ENCODE measurements around the gene NRN1L. TPM values are rescaled to one million over a fixed set of nuclear protein-coding genes. Genes with fewer than 3 reads are reported as not detected.

NRN1L gene
- total RNA-seq, 1 donor from 2014 or later = 1.0 TPM

GRCh38 chr16:67924140-67924906 is 39.6 kb downstream of the NRN1L start:
- Mint-ChIP-seq H3K4me1 (ENCODE audit: low read depth, unreplicated experiment) (peaks cover 12% of the 10 kb centered on the region), H3K36me3 (ENCODE audit: unreplicated experiment) (no peaks in the 10 kb centered on the region), H3K9me3 (ENCODE audit: unreplicated experiment) (peaks cover 1% of the 10 kb centered on the region), H3K27ac (ENCODE audit: unreplicated experiment) (no peak overlapping the region), H3K4me3 (ENCODE audit: unreplicated experiment) (no peak overlapping the region), H3K27me3 (ENCODE audit: unreplicated experiment) (peaks cover 3% of the 10 kb centered on the region)
- no peak for TF ChIP-seq CTCF (IDR thresholded peaks at IDR 0.05; ENCODE audit: partially characterized antibody, unreplicated experiment)
- DNase-seq = no peak

GRCh38 chr16:67926181-67926750 is 41.6 kb downstream of the NRN1L start:
- H3K9me3 Mint-ChIP-seq (ENCODE audit: unreplicated experiment) = peaks cover 3% of the 10 kb centered on the region
- H3K27ac Mint-ChIP-seq (ENCODE audit: unreplicated experiment) = peak overlapping the region; percentile 73
- H3K4me3 Mint-ChIP-seq (ENCODE audit: unreplicated experiment) = peak overlapping the region; percentile 59
- no peaks in the 10 kb centered on the region for H3K36me3 Mint-ChIP-seq (ENCODE audit: unreplicated experiment)
- peak; percentile 44 for DNase-seq
- H3K4me1 Mint-ChIP-seq (ENCODE audit: low read depth, unreplicated experiment) = peaks cover 12% of the 10 kb centered on the region
- peak; percentile 21 for TF ChIP-seq CTCF (IDR thresholded peaks at IDR 0.05; ENCODE audit: partially characterized antibody, unreplicated experiment)
- H3K27me3 Mint-ChIP-seq (ENCODE audit: unreplicated experiment) = peaks cover 3% of the 10 kb centered on the region

- peaks cover 12% of the 10 kb centered on the region for H3K4me1 Mint-ChIP-seq (ENCODE audit: low read depth, unreplicated experiment)
- H3K4me3 Mint-ChIP-seq (ENCODE audit: unreplicated experiment) = no peak overlapping the region
- H3K9me3 Mint-ChIP-seq (ENCODE audit: unreplicated experiment) = peaks cover 3% of the 10 kb centered on the region
- peak overlapping the region; percentile 73 for H3K27ac Mint-ChIP-seq (ENCODE audit: unreplicated experiment)
- DNase-seq = no peak
- no peak for TF ChIP-seq CTCF (IDR thresholded peaks at IDR 0.05; ENCODE audit: partially characterized antibody, unreplicated experiment)
- H3K27me3 Mint-ChIP-seq (ENCODE audit: unreplicated experiment) = no peaks in the 10 kb centered on the region
- H3K36me3 Mint-ChIP-seq (ENCODE audit: unreplicated experiment) = no peaks in the 10 kb centered on the region
Measured at GRCh38 chr16:67927131-67927941, 42.7 kb downstream of the NRN1L start.

DNA sequence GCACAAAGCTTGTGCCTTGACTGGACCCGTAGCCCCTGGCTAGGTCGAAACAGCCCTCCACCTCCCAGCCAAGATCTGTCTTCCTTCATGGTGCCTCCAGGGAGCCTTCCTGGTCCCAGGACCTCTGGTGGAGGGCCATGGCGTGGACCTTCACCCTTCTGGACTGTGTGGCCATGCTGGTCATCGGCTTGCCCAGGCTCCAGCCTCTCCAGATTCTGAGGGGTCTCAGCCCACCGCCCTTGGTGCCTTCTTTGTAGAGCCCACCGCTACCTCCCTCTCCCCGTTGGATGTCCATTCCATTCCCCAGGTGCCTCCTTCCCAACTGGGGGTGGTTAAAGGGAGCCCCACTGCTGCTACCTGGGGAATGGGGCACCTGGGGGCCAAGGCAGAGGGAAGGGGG is 43.5 kb downstream of the NRN1L start:
- no peak overlapping the region for H3K27ac Mint-ChIP-seq (ENCODE audit: unreplicated experiment)

More for the DNA sequence above, 43.5 kb downstream of the NRN1L start:
- Mint-ChIP-seq H3K36me3 (ENCODE audit: unreplicated experiment) (no peaks in the 10 kb centered on the region), H3K9me3 (ENCODE audit: unreplicated experiment) (peaks cover 3% of the 10 kb centered on the region), H3K4me1 (ENCODE audit: low read depth, unreplicated experiment) (peaks cover 12% of the 10 kb centered on the region), H3K27me3 (ENCODE audit: unreplicated experiment) (no peaks in the 10 kb centered on the region), H3K4me3 (ENCODE audit: unreplicated experiment) (no peak overlapping the region)
- DNase-seq = no peak
- peak; percentile 2 for TF ChIP-seq CTCF (IDR thresholded peaks at IDR 0.05; ENCODE audit: partially characterized antibody, unreplicated experiment)
